Esophagus muscularis mucosa (tissue), 3 donors: ENCODE results near the gene MAPK1IP1L.

Experiments used
- CTCF ChIP-seq, 3 experiments: fragments of 200-600 bp in 2 of 3; fragments of 450-650 bp in 1 of 3; sonication (generic) in 2 of 3; IDR thresholded peaks; one replicate each; pipeline ENCODE4 v1.5.1; 2017 to 2019; ENCODE audit warnings: antibody characterized with exemption in 3 of 3, mild to moderate bottlenecking in 2 of 3, moderate library complexity in 1 of 3
- POLR2A ChIP-seq: fragments of 450-650 bp; IDR thresholded peaks from one replicate; pipeline ENCODE4 v1.6.1; 2017; ENCODE audit warnings: antibody characterized with exemption, moderate library complexity, mild to moderate bottlenecking, low read depth

DNA sequence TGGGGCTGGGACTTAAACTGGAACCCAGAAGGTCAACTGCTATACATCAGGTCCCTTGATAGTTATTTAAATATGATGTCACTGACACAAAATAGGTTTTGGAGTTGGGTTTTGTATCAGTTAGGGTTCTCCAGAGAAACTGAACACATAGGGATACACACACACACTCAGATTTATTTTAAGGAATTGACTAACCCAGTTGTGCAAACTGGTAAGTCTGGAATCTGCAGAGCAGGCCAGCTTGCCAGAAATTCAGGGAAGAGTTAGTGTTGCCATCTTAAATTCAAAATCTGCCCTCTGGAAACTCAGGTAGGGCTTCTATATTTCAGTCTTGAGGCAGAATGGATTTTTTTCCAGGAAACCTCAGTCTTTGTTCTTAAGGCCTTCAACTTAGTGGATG is 36.9 kb downstream of the MAPK1IP1L start:
- TF ChIP-seq CTCF (IDR thresholded peaks at IDR 0.05): no peak
- TF ChIP-seq POLR2A: no peak
